SKM-1 (cell line): ENCODE results near the gene IFT81.
"Not testable (repeated sequence)": the region's sequence is repeated elsewhere in the genome, so short reads cannot be mapped to it uniquely, and the experiment has no call there.

ENCODE experiments used
- DNase-seq: peaks from one replicate; lab custom pipeline; 2025; ENCODE audit not compliant: unreplicated experiment; lab: John Stamatoyannopoulos, UW

IFT81 gene

DNA sequence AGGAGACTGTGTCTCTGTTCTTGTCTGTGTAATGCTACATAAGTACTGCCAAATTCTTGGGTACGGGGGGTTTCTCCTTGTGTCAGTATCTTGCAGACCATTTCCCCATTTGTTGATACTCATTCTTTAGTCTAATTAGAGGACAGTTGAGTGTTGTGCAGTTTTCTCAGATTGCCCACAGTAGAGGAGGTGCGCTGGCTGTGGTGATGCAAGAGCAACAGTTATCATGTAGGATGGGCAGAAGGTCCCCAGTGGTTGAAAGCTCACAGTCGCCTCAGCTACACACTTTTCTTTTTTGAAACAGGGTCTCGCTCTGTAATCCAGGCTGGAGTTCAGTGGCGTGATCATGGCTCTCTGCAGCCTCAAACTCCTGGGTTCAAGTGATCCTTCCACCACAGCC lies 119.1 kb downstream of the IFT81 start:
- DNase-seq = no peak

DNA sequence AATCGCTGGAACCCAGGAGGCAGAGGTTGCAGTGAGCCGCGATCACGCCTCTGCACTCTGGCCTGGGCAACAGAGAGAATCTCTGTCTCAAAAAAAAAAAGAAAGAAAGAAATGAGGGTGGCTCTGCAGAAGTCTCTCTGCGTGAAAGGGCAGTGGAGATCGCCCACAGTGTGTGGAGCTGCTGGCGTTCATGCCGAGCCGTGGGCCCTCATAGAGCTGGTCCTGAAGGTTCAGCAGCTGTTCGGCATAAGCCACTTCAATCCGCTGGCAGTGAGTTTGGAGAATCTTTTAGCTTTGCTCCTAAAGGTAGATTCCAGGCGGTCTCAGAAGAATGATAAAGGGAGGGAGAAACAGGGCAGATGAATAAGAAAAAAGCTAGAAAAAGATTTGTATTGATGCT lies 120.2 kb downstream of the IFT81 start:
- no peak for DNase-seq

DNA sequence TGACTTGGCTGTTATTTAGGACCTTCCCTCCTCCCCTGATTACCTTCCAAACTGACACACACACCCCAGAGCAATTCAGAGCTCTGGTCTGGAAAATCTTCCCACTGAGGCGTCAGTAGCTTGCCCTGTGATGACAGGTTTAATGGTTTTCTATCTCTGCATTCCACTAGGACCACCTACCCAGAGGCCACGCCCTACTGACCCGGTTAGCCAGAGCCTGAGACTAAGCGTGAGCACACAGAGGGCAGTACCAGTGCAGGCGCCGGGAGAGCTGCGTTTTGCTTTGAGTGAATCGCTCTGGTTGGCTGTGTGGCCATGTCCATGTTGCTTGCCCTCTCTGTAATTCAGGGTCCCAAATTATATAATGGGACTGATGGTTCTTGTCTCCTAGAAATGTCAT lies 120.7 kb downstream of the IFT81 start:
- no peak for DNase-seq

DNA sequence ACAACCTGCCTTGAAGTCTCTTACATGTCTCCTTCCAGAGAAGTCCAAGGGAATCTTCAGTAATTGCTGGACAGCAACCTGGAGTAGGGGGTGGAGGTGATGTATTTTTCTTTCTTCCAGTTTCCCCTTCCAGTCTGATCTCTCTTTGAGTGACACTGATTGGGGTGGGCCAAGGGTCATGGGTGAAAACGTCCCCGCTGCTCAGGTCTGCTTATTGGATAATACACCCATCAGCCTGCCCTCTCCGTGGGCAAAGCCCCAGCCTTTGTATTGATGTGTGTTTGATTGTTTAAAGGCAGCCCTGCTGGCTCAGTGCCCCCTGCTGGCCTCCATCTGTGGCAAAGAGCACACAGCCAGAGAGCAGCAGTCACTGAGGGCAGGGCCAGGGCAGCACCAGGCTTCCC lies 121.2 kb downstream of the IFT81 start:
- DNase-seq = no peak

DNA sequence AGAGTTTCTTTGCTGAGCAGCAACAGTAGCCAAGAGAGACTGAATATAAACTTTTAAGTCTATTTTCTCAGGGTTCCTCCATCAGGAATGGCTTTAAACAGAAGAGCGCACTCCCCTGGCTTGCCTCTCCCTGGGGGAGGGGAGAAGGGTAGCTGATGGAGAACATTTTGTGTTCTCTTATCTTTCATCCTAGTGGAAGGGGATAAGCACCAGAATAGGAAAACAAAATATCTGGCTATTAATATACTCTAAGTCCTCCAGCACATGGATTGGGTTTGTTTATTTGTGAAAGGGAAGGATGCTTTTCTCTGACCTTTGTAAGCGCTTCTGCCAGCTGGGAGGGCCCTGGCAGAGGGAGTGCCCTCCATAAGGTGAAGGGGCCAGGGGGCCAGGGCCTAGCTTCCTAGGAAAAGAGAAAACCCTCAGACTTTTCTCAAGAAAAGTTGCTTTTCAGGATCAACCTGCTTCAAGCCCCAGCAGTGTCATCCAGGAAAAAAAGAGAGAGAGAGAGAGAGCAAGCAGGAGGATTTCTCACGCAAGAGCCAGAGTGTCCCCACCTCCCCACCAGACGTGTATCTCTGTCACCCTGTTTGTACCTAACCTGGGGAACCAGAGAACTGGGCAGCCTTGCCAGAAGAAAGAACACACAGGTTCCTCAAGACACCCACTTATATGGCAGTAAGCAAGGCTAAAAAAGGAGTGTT lies 122.6 kb downstream of the IFT81 start:
- DNase-seq = no peak

DNA sequence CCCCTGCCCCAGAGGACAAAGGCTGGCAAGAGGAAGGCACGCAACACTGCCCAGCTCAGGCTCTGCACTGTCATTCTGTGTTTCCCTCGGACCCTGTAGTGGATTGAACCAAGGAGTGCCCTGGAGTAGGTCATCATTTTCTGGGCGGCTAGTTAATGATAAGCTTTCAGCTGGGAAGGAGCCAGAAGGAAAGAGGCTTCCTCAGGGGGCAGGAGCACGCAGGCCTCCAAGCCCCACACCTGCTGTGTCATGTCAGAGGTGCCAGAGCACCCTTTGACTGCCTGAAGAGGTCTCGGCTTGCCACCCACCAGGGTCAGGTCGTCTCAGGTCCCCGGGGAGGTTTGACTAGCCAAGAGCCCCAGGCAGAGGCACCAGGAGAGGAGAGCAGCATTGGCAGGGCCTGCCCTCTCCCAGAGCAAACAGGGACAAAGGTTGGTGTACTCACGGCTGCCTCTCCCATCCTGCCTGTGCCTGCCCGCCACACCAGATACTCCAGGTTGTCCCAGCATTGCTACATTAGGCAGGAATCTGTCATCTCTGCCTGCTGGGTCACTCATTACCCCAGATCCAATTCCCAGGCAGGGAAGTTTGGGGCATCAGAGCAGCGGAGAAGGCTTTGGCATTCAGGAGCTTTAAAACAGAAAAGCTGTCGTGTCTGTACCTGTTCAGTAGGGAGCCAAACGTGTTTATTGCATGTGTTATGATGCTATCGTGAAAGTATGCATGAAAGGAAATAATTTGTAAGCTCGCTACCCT lies 123.4 kb downstream of the IFT81 start:
- DNase-seq = no peak

DNA sequence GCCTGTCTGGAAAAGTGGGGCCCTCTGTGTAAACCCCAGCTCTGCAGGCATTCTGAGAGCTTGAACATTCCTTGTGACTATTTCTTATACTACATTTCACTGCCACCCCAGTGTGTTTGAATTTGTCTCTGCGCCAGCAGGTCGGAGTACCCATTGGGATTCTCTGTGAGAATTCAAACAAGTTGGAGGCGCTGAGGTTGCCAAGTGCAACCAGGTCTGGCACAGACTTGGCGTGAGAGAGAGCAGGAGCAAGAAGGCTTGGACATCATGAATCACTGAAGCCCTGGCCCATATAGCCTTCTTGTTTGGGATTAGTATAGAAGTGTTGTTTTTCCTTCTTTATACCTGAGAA lies 123.9 kb downstream of the IFT81 start:
- no peak for DNase-seq

DNA sequence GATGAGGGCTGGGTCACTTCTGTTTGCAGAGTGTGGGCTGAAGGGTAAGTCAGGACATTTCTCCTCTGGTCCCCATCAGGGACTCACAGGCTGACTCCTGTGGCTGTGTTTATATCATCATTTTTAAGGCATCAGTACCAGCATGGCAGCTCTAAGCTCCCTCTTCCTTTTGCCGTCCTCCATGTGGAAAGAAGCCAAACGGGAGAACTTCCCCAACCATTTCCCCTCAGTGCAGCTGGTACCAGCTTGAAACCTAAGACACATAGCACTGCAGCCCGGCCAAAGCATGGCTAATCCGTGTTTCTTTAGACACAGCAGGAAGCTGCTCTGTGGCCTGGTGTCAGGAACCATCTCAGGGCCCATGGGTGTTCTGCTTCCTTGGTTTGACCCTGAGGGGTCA lies 124.9 kb downstream of the IFT81 start:
- no peak for DNase-seq

DNA sequence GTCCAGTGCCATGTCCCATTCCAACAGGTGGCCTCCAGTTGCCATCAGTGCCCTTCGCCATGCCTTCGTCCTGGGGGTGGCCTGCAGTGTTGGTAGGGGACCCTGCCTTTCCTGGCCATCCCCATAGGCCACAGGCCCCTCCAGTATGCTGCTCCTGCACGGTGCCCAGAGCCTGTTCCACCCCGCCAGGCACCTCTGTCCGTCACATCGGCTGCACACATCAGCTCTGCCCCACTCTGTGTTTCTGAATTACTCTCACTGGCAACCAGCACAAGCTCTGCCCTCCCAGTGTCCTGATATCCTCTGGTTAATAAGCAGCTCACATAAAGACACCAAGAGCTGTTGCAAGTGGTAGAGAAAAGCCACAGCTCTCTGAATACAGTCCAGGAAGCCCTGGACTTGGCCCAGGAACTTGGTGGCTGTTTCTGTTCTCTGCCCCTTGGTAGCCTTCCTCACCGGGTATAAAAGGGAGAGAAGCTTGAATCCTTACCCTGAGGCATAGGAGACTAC lies 125.6 kb downstream of the IFT81 start:
- no peak for DNase-seq

DNA sequence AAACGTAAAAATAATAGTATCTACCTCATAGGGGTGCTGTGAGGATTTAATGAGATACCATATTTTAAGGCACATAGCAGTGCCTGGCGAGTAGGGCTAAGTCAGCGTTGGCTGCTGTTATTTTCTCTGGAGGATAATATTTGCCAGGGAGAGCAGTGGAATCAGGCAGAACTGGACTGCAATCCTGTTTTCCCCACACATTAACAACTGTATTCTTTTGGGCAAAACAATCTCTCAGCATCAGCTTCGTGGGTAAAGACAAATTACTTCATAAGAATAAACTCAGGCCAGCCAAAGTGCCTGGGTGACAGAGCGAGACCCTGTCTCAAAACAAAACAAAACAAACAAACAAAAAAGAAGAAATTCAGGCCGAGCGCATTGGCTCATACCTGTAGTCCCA lies 127.2 kb downstream of the IFT81 start:
- no peak for DNase-seq

DNA sequence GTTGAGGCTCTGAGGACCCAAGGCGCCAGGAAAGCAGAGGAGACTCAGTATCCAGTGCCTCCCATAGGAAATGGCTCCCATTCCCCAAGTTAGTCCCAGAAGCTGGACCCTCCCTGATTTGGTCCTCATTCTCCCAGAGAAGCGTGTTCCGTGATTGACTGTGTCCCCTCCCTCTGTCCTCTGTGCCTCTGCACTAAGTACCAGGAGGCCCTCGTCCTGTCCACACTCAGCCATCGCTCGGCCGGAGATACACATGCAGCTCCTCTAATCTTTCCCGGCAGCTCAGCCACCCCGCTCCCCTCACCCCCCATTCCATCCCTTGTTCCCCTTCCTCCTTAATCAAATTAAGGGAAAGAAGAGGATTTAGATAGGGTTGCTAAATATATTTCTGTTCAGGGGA lies 128.6 kb downstream of the IFT81 start:
- no peak for DNase-seq

DNA sequence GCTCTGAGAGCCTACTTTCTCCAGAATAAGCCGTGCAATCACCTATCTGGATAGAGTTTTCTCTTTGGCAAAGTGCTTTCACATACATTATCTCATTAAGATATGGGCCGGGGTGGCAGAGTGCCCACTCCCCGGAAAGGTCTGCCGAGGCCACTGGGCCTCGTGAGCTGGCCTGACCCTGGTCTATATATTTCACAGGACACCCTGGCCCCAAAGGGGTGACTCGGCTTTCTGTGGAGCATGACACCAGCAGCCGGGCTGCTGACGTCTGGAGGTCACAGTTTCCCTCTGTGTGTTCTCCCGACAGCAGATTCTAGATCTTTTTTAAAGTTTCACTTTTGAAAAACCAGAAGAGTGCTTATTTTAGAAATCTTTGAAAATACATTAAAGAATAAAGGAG lies 129.0 kb downstream of the IFT81 start:
- no peak for DNase-seq

DNA sequence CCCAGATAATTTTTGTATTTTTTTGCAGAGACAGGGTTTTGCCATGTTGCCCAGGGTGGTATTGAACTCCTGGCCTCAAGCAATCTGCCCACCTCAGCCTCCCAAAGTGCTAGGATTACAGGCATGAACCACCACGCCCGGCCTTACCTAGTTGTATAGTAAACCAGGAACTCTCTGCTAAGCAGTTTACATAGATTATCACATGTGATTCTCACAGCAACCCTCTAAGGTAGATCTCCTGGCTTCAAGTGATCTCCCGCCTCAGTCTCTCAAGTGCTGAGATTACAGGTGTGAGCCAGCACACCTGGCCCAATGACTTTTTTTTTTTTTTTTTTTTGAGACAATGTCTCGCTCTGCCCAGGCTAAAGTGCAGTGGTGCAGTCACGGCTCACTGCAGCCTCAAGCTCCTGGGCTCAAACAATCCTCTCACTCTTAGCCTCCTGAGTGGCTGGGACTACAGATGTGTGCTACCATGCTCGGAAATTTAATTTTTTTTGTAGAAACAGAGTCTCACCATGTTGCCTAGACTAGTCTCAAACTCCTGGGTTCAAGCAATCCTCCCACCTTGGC lies 130.9 kb downstream of the IFT81 start:
- DNase-seq = no peak

DNA sequence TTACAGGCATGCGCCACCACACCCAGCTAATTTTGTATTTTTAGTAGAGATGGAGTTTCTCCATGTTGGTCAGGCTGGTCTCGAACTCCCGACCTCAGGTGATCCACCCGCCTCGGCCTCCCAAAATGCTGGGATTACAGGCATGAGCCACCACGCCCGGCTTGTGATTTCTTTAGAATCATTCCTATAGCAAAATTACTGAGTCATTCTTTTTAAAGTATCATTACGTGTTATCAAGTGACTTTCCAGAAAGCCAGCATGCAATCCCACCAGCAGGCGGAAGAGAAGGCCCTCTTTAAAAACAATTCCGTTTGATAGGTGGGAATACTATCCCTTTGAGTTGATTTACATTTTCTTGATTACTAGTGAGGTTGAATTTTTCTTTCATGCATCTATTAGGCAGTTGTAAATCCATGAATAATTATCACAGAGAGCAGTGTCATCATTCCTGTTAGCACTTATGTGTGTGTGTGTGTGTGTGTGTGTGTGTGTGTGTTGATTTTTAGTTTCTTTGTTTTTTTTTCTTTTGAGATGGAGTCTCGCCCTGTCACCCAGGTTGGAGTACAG lies 131.8 kb downstream of the IFT81 start:
- DNase-seq = not testable (repeated sequence)

DNA sequence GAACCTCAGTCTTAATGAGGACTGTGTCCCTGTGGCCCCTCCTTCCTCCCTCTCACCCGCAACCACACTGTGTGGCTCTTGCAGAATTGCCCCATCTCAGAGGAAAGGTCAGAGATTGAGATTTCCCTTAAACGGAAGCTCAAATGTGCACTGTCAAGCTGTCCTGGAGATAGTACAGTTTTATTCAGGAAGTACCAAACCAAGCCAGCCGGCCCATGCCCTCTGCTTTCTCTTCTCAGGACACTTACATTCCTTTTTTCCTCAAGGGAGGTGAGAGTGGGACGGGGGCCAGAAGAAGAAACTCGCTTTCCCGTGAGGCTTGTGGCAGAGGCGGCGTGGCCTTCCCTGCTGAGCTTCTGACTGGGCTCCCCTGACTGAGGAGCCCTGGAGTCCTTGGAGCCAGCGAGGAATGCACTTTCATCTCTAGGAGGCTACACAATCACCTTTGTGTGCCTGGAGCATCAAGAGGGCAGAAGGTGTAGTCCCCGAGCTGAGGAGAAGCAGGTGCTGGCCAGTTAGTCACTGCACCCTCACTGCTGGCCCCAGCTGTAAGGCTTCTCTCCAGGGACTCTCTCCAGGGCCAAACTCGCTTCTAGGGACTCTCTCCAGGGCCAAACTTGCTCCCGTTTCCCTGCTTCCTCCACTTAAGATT lies 132.7 kb downstream of the IFT81 start:
- DNase-seq = peak; percentile 55

DNA sequence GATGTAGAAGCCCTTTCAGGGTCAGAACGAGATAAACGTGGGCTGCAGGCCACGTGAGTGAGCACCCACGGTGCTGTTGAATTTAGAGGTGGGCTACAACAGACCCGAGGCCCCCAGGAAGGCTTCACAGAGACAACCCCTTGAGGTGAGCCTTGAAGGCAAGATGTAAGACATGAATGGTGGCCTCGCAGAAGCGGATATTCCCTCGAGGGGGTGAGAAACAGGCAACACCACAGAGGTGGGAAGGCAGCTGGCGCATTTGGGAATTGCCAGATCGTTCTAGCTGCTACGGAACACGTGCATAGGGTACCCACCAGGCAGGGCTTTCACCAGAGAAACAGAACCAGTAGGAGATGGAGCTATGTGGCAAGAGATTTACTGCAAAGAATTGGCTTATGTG lies 134.3 kb downstream of the IFT81 start:
- no peak for DNase-seq

DNA sequence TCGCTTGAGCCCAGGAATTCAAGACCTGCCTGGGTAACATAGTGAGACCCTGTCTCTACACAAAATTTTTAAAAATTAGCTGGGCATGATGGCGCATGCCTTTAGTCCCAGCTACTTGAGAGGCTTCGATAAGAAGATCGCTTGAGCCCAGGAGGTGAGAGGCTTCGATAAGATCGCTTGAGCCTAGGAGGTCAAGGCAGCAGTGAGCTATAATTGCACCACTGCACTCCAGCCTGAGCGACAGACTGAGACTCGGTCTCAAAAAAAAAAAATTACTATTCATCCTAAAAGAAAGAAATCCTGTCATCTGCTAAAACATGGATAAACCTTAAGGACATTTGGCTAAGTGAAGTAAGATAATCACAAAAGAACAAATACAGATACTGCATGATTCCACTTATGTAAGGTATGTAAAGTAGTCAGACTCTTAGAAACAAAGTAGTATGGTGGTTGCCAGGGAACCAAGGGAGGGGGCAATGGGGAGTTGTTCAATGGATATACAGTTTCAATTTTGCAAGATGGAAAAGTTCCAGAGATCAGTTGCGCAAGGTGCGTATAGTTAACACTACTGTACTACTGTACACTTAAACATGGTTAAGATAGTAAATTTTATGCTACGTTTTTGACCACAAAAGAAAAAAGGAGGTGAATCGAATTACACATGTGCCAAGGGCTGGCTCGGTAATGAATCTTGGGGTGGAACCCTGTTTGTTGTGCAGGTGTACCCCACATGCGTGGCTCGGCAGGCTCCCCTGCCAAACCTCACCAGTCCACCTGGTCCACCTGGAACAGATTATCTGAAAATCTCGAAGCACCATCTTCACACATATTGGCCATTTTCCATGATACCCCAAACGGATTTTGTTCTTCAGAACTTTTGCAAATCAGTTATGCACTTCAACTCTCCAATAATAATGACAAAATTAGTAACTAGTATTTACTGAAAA lies 138.6 kb downstream of the IFT81 start:
- no peak for DNase-seq

DNA sequence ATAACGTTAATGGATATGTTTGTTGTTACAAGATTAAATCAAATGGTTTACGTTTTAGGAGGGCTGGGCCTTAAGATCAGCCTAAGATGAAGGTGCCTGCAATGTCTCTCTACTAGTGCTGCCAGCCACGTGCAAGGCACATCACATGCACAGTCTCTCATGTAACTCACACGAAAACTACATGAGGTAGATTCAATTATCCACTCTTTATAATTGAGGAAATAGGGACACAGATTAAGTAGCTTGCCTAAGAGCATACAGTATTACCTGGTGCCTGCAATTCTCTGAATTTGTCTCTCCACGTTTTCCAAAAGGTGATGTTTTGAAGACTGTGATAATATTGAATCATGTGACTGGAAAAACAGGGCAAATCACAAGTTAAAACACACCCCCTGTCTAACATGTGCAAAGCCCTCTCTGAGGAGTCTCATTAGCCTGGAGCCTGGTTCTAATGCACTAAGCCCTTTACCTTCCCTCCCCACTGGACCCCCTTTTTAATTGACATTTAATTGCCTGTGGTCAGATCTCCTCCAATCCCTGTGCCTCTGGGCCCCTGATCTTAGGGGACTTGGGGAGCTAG lies 142.3 kb downstream of the IFT81 start:
- no peak for DNase-seq

DNA sequence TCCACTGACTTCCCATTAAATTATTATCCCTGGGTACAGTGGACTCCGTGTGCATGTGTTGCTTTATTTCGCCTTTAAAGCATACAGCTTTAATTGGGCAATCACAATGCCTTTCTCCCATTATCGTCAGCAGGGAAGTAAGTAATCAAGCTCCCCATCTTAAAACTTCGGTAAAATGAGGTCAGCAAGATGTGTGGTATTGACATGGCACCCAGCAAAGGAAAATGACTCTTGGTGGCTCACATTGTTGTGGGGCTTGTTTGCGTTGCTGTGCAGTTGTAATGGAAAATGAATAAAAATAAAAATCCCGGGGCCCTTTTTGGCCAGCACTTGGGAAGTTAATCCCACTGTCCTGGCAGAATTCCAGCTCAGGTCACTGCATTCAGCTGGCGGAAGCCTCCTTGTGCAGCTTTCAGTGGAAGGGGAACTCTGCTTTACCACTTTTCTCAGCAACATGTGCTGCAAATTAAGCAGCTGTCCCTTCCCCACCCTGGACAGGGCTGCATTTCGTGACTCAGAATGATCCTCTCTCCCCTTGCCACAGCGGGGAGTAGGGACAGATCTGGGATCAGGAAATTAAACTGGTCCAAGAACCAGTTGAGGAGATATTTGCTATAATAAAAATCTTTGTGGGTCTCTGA lies 142.9 kb downstream of the IFT81 start:
- DNase-seq = no peak
